Breast epithelium (tissue), 3 donors: ENCODE results near the gene NPBWR2.

ENCODE experiments used
- CTCF ChIP-seq, 3 donors: fragments of 450-650 bp; IDR thresholded peaks; one replicate each; pipeline ENCODE4 v1.5.1; 2016 to 2017; ENCODE audit warnings: antibody characterized with exemption in 3 of 3, mild to moderate bottlenecking in 3 of 3, moderate library complexity in 3 of 3
- POLR2A ChIP-seq: fragments of 450-650 bp; IDR thresholded peaks from one replicate; pipeline ENCODE4 v1.6.1; 2016; ENCODE audit warnings: antibody characterized with exemption, mild to moderate bottlenecking, moderate library complexity
- POLR2AphosphoS5 ChIP-seq, 3 donors: sonication (generic); formaldehyde crosslinking; IDR thresholded peaks; one replicate each; pipeline ENCODE4 v1.6.1; 2017; ENCODE audit warnings: antibody characterized with exemption in 3 of 3

GRCh38 chr20:64110411-64111068 is 3.2 kb upstream of the NPBWR2 start:
- TF ChIP-seq CTCF (IDR thresholded peaks at IDR 0.05) (no peak), POLR2A (no peak), POLR2AphosphoS5 (IDR thresholded peaks at IDR 0.05) (no peak)
